ENCODE data around the gene SELENON. TPM values are rescaled to one million over a fixed set of nuclear protein-coding genes. Genes with fewer than 3 reads are reported as not detected.

Gene SELENON
- polyA plus RNA-seq, 2 of the 4 experiments (the other 2 are of a cell fraction) = 16.6 to 41.1 TPM

DNA sequence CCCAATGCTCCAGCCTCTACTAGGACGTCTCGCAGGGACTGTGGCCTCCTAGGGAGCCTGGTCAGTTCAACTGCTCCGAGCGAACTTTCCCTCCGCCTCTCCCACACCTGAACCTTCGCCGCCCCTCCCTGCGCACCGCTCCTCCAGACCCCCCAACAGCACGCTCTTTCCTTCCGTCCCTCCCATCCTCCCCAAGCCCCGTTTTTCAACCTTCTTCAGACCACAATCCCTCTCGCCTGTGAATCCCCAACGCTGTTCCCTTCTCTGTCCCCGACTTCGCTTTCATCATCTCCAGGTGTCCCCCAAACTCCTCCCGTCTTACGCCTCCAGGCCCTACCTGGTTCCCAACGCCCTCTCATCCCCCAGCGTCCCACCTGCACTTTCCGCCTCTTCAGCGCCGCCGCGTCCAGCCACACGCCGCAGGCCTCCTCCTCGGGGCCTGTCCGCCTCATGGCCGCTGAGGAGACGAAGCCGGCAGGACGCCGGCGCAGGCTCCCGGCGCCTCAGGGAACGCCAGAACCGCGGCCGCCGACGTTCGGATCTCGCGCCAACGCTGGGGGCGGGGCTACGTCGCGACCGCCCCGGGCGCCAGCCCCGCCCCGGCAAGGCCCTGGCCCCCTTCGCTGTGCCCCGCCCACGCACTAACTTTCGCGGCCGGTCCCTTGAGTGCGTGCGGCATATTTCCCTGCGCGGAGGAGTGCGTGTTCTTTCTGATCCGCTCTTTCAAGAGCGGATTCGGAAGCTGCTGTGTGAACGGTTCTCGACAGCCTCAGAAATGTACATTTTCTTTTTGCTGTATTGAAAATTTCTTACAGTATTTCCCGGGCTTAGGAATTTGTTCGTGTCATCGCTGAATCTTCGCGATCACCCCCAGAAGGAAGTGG, 59.2 kb downstream of the SELENON start, which contains the start of gene AUNIP (continued):
- TF ChIP-seq, protein P1, sequence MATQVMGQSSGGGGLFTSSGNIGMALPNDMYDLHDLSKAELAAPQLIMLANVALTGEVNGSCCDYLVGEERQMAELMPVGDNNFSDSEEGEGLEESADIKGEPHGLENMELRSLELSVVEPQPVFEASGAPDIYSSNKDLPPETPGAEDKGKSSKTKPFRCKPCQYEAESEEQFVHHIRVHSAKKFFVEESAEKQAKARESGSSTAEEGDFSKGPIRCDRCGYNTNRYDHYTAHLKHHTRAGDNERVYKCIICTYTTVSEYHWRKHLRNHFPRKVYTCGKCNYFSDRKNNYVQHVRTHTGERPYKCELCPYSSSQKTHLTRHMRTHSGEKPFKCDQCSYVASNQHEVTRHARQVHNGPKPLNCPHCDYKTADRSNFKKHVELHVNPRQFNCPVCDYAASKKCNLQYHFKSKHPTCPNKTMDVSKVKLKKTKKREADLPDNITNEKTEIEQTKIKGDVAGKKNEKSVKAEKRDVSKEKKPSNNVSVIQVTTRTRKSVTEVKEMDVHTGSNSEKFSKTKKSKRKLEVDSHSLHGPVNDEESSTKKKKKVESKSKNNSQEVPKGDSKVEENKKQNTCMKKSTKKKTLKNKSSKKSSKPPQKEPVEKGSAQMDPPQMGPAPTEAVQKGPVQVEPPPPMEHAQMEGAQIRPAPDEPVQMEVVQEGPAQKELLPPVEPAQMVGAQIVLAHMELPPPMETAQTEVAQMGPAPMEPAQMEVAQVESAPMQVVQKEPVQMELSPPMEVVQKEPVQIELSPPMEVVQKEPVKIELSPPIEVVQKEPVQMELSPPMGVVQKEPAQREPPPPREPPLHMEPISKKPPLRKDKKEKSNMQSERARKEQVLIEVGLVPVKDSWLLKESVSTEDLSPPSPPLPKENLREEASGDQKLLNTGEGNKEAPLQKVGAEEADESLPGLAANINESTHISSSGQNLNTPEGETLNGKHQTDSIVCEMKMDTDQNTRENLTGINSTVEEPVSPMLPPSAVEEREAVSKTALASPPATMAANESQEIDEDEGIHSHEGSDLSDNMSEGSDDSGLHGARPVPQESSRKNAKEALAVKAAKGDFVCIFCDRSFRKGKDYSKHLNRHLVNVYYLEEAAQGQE (IDR thresholded peaks at IDR 0.05) = no peak
- no peak for TF ChIP-seq BHLHE40 (IDR thresholded peaks at IDR 0.05; ENCODE audit: low read depth, low read length)
- TF ChIP-seq POLR2AphosphoS2 (conservative IDR thresholded peaks at IDR 0.05; ENCODE audit: low read length) = no peak
- TF ChIP-seq ZNF302 (CRISPR knock-in tag; IDR thresholded peaks at IDR 0.05) = no peak
- TF ChIP-seq HES2 (IDR thresholded peaks at IDR 0.05) = no peak
- TF ChIP-seq CHD2 (IDR thresholded peaks at IDR 0.05; ENCODE audit: low read length, partially characterized antibody) = no peak
- TF ChIP-seq HDAC2 (IDR thresholded peaks at IDR 0.05) = no peak
- TF ChIP-seq RNF2 (IDR thresholded peaks at IDR 0.05; ENCODE audit: borderline replicate concordance, low read depth) = no peak
- TF ChIP-seq PHF8 (IDR thresholded peaks at IDR 0.05; ENCODE audit: borderline replicate concordance, low read depth) = peak; percentile 51; the same call in 1 of the 2 replicates
- TF ChIP-seq RAD21 (conservative IDR thresholded peaks at IDR 0.05 in 1 of 2, IDR thresholded peaks at IDR 0.05 in 1 of 2) = no peak
- TF ChIP-seq TP53 (CRISPR knock-in tag; IDR thresholded peaks at IDR 0.05) = 0 out of 2 replicates have a peak, but pooled peaks have one; percentile 26
- peak; percentile 73 for TF ChIP-seq E2F6 (IDR thresholded peaks at IDR 0.05; ENCODE audit: borderline replicate concordance, low read depth)
- no peak for TF ChIP-seq NR3C1 (IDR thresholded peaks at IDR 0.05)
- no peak for TF ChIP-seq ESRRA (IDR thresholded peaks at IDR 0.05; ENCODE audit: borderline replicate concordance, low read length)
- no peak for TF ChIP-seq HOXA7 (CRISPR knock-in tag; IDR thresholded peaks at IDR 0.05)
- TF ChIP-seq MAZ (IDR thresholded peaks at IDR 0.05; ENCODE audit: borderline replicate concordance, low read depth, low read length) = 0 out of 2 replicates have a peak, but pooled peaks have one; percentile 18
- TF ChIP-seq ZC3H11A (IDR thresholded peaks at IDR 0.05) = no peak
- no peak for TF ChIP-seq EHF (CRISPR knock-in tag; IDR thresholded peaks at IDR 0.05)
- TF ChIP-seq ZFP36 (IDR thresholded peaks at IDR 0.05; ENCODE audit: borderline replicate concordance, partially characterized antibody) = no peak
- peak; percentile 71; the same call in 1 of the 2 replicates for TF ChIP-seq POLR2A (IDR thresholded peaks at IDR 0.05; ENCODE audit: low read length)
- no peak for TF ChIP-seq KDM1A (IDR thresholded peaks at IDR 0.05; ENCODE audit: low read depth)
- peak; percentile 86 for TF ChIP-seq MAX (IDR thresholded peaks at IDR 0.05)
- TF ChIP-seq FOXS1 (CRISPR knock-in tag; IDR thresholded peaks at IDR 0.05) = no peak
- TF ChIP-seq NFE2L2 (conservative IDR thresholded peaks at IDR 0.05; ENCODE audit: low read length) = no peak
- TF ChIP-seq NPAS2 (CRISPR knock-in tag; IDR thresholded peaks at IDR 0.05; ENCODE audit: borderline replicate concordance) = no peak
